ENCODE data around the gene HBS1L.

- TF ChIP-seq ZNF274 (IDR thresholded peaks at IDR 0.05; ENCODE audit: low read depth, low read length), result no peak
- no peak for TF ChIP-seq YY1 (IDR thresholded peaks at IDR 0.05; ENCODE audit: insufficient read depth, insufficient read length)
These were observed 24.0 kb downstream of the HBS1L start for GRCh38 chr6:135030532-135031178.
